ENCODE measurements around the gene CD99L2.

Gene CD99L2

GRCh38 chrX:150805736-150806135 lies 92.7 kb downstream of the CD99L2 start:
- DNase-seq (ENCODE audit: low read depth), result peak; percentile 5
- TF ChIP-seq, protein P1, sequence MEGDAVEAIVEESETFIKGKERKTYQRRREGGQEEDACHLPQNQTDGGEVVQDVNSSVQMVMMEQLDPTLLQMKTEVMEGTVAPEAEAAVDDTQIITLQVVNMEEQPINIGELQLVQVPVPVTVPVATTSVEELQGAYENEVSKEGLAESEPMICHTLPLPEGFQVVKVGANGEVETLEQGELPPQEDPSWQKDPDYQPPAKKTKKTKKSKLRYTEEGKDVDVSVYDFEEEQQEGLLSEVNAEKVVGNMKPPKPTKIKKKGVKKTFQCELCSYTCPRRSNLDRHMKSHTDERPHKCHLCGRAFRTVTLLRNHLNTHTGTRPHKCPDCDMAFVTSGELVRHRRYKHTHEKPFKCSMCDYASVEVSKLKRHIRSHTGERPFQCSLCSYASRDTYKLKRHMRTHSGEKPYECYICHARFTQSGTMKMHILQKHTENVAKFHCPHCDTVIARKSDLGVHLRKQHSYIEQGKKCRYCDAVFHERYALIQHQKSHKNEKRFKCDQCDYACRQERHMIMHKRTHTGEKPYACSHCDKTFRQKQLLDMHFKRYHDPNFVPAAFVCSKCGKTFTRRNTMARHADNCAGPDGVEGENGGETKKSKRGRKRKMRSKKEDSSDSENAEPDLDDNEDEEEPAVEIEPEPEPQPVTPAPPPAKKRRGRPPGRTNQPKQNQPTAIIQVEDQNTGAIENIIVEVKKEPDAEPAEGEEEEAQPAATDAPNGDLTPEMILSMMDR (conservative IDR thresholded peaks at IDR 0.05; ENCODE audit: low read depth, low read length), result no peak
- no peak overlapping the region for H3K4me3 ChIP-seq (ENCODE audit: low read depth, low read length)

DNA sequence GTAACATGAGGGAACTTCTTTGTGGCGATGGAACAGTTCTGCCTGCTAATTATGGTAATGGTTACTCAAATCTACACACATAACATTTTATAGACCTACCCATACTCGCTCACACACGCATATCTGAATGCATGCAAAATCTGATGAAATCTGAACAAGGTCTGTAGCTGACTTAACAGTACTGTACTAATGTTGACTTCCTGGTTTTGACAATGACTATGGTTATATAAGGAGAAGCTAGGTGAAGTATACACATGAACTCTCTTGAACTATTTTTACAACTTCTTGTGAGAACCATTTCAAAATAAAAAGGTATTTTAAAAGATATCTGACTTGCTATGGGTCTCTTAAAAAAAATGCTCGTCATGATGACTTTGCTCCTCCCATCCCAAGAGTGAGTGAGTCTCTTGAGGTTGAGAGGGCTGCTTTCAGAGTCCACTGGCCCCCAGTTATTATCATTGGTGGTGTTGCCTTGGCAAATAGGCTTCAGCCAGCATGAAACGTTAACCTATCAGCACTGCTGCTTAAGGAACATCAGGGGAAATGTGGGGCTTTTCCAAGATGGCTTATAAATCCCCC lies 105.4 kb downstream of the CD99L2 start:
- no peak overlapping the region for H3K4me3 ChIP-seq (ENCODE audit: low read depth, low read length)
- TF ChIP-seq, protein P1 (conservative IDR thresholded peaks at IDR 0.05; ENCODE audit: low read depth, low read length), result no peak
- DNase-seq (ENCODE audit: low read depth), result no peak

DNA sequence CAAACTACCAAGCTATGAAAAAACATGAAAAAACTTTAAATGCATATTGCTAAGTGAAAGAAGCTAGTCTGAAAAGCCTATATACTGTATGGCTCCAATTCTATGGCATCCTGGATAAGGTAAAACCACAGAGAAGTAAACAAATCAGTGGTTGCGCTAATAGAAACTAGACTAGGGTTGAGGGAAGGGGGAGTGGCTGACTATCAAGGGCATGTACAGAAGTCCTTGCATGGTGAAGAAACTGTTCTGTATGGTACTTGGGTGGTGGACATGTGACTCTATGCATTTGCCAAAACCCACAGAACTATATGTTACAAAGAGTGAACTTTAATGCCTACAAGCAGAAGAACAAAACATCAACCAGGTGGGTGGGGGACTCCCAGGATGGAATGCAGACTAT lies 108.4 kb downstream of the CD99L2 start:
- TF ChIP-seq, protein P1 (conservative IDR thresholded peaks at IDR 0.05; ENCODE audit: low read depth, low read length), result no peak
- no peak for DNase-seq (ENCODE audit: low read depth)
- no peak overlapping the region for H3K4me3 ChIP-seq (ENCODE audit: low read depth, low read length)

DNA sequence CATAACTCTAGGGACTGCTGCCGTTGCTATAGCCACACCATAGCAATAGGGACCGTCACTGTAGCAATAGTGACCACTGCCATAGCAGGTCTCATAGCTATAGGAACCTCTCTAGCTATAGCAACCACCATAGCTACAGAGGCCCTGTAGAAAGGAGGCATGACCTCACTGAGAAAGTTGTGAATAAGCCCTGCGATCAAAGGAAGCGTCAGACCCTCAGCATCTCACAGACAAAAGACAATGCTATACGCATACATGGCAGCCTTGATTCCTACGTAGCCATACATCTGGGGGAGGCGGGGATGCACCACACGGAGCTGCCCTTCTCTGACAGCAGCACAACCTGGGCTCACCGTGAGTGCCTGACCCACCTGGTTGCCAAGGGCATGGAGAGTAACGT lies 116.8 kb downstream of the CD99L2 start:
- no peak for DNase-seq (ENCODE audit: low read depth)
- TF ChIP-seq, protein P1 (conservative IDR thresholded peaks at IDR 0.05; ENCODE audit: low read depth, low read length), result no peak
- no peak overlapping the region for H3K4me3 ChIP-seq (ENCODE audit: low read depth, low read length)

DNA sequence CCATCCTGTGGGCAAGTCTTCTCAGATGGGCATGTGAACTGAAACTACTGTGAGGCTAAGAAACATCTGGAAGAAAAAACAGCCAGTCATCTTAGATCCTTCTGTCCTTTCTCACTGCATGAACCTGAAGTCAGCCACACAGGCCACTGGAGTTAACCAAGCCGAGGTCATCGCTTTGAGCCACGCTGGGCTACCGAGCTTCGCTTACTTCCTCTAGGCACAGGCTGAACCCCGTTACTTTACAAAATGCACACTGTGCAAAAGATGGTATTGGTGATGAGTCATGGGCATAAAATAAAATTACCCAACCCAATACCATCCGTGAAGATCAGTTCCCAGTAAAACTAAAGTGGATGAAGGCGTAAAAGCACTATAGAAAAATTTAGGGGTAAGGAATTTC lies 119.1 kb downstream of the CD99L2 start:
- DNase-seq (ENCODE audit: low read depth), result no peak
- H3K4me3 ChIP-seq (ENCODE audit: low read depth, low read length), result no peak overlapping the region
- TF ChIP-seq, protein P1 (conservative IDR thresholded peaks at IDR 0.05; ENCODE audit: low read depth, low read length), result no peak

- TF ChIP-seq, protein P1 (conservative IDR thresholded peaks at IDR 0.05; ENCODE audit: low read depth, low read length), result no peak
- H3K4me3 ChIP-seq (ENCODE audit: low read depth, low read length), result no peak overlapping the region
- DNase-seq (ENCODE audit: low read depth), result no peak
Measured at GRCh38 chrX:150777328-150777992, 121.0 kb downstream of the CD99L2 start.
